HFF-Myc (cell line): ENCODE results near the gene GREB1.

Experiments used
- DNase-seq: peaks from one replicate; pipeline ENCODE4 v3.0.0-alpha.2; 2011; ENCODE audit warnings: low read depth; ENCODE audit errors: extremely low read depth
- H3K4me3 ChIP-seq: replicated peaks from 2 replicates; pipeline ENCODE4 v1.5.1; 2011; ENCODE audit warnings: low read depth, mild to moderate bottlenecking, control low read depth, low read length
- CTCF ChIP-seq: IDR thresholded peaks from 2 replicates; pipeline ENCODE4 v1.5.1; 2012; ENCODE audit warnings: mild to moderate bottlenecking, low read depth, low read length, control low read depth; ENCODE audit errors: missing control alignments

Gene GREB1

GRCh38 chr2:11578081-11578948 lies 44.5 kb downstream of the GREB1 start:
- no peak for TF ChIP-seq CTCF
- no peak for DNase-seq
- no peak overlapping the region for H3K4me3 ChIP-seq

- no peak overlapping the region for H3K4me3 ChIP-seq
- DNase-seq = no peak
- no peak for TF ChIP-seq CTCF
These were observed 45.3 kb downstream of the GREB1 start for GRCh38 chr2:11578986-11579774.

- DNase-seq = no peak
- H3K4me3 ChIP-seq = no peak overlapping the region
- no peak for TF ChIP-seq CTCF
These were observed 46.2 kb downstream of the GREB1 start for GRCh38 chr2:11579867-11580659.

GRCh38 chr2:11580697-11581096 lies 46.9 kb downstream of the GREB1 start:
- DNase-seq = no peak
- no peak for TF ChIP-seq CTCF
- H3K4me3 ChIP-seq = no peak overlapping the region

GRCh38 chr2:11581124-11581796 lies 47.4 kb downstream of the GREB1 start:
- peak; percentile 37 for DNase-seq

More at GRCh38 chr2:11581124-11581796, 47.4 kb downstream of the GREB1 start:
- no peak overlapping the region for H3K4me3 ChIP-seq
- no peak for TF ChIP-seq CTCF
